HEK293 (cell line): ENCODE measurements around the gene FOXP4.

Source experiments
- CTCF ChIA-PET: fragments of 350-600 bp; formaldehyde crosslinking; extraction: SDS; loops from one replicate; lab custom pipeline; 2021; ENCODE audit warnings: antibody characterized with exemption; lab: Yijun Ruan, JAX
- POLR2A ChIA-PET: fragments of 300-600 bp; formaldehyde crosslinking; extraction: SDS; loops from one replicate; lab custom pipeline; 2020; ENCODE audit warnings: antibody characterized with exemption, inconsistent platforms; lab: Yijun Ruan, JAX
- H3K27ac ChIP-seq: fragments of 200-500 bp; sonication (Bioruptor generic); 2 replicates; pipeline ENCODE4 v1.5.1; 2014; ENCODE audit warnings: low read depth, low read length, control low read depth, inconsistent platforms; ENCODE audit errors: extremely low read depth
- H3K36me3 ChIP-seq, 2 experiments: fragments of 200-500 bp in 1 of 2; sonication (Bioruptor generic) in 1 of 2; 1 replicate in 1 of 2; 2 replicates in 1 of 2; pipeline ENCODE4 v1.5.1; 2014 to 2017; ENCODE audit warnings: inconsistent platforms in 2 of 2, low read length in 2 of 2; ENCODE audit not compliant: control insufficient read depth in 2 of 2, insufficient read depth in 1 of 2
- H3K4me1 ChIP-seq: fragments of 200-500 bp; sonication (Bioruptor generic); 2 replicates; pipeline ENCODE4 v1.5.1; 2014; ENCODE audit warnings: mild to moderate bottlenecking, low read length, inconsistent platforms; ENCODE audit not compliant: control insufficient read depth, insufficient read depth
- H3K4me3 ChIP-seq: 2 replicates; pipeline ENCODE4 v1.5.1; 2011; ENCODE audit warnings: low read depth, mild to moderate bottlenecking, control low read depth, low read length, moderate library complexity
- H3K9me3 ChIP-seq: fragments of 200-500 bp; sonication (Bioruptor generic); 2 replicates; pipeline ENCODE4 v1.5.1; 2014; ENCODE audit warnings: low read depth, low read length, inconsistent platforms; ENCODE audit not compliant: control insufficient read depth, insufficient read depth
- AEBP2 ChIP-seq: fragments of 450-650 bp; formaldehyde crosslinking; IDR thresholded peaks from 2 replicates; pipeline ENCODE4 v1.5.1; 2016; ENCODE audit warnings: missing biosample characterization, missing genetic modification characterization, borderline replicate concordance
- FEZF1 ChIP-seq: fragments of 450-650 bp; formaldehyde crosslinking; IDR thresholded peaks from 2 replicates; pipeline ENCODE4 v1.5.1; 2016; ENCODE audit warnings: missing biosample characterization, missing genetic modification characterization
- GLI4 ChIP-seq: fragments of 450-650 bp; formaldehyde crosslinking; IDR thresholded peaks from 2 replicates; pipeline ENCODE4 v1.5.1; 2016; ENCODE audit warnings: missing biosample characterization, missing genetic modification characterization
- HOXD13 ChIP-seq: sonication (generic); formaldehyde crosslinking; IDR thresholded peaks from 2 replicates; pipeline ENCODE4 v1.8.0; 2022; ENCODE audit warnings: missing genetic modification reagents, borderline replicate concordance
- KLF17 ChIP-seq: fragments of 450-650 bp; formaldehyde crosslinking; IDR thresholded peaks from 2 replicates; pipeline ENCODE4 v1.5.1; 2016; ENCODE audit warnings: missing biosample characterization, missing genetic modification characterization
- SCRT2 ChIP-seq: fragments of 450-650 bp; formaldehyde crosslinking; IDR thresholded peaks from 2 replicates; pipeline ENCODE4 v1.5.1; 2016; ENCODE audit warnings: missing biosample characterization, missing genetic modification characterization
- ZBTB44 ChIP-seq: fragments of 450-650 bp; IDR thresholded peaks from 2 replicates; pipeline ENCODE4 v1.5.1; 2018; ENCODE audit warnings: missing biosample characterization, mild to moderate bottlenecking, missing genetic modification characterization
- ZBTB6 ChIP-seq: fragments of 450-650 bp; formaldehyde crosslinking; IDR thresholded peaks from 2 replicates; pipeline ENCODE4 v1.5.1; 2017; ENCODE audit warnings: missing biosample characterization, missing genetic modification characterization
- ZFP3 ChIP-seq: fragments of 450-650 bp; formaldehyde crosslinking; IDR thresholded peaks from 2 replicates; pipeline ENCODE4 v1.5.1; 2016; ENCODE audit warnings: low read depth, missing biosample characterization, missing genetic modification characterization
- ZFP69B ChIP-seq: fragments of 450-650 bp; formaldehyde crosslinking; IDR thresholded peaks from 2 replicates; pipeline ENCODE4 v1.5.1; 2016; ENCODE audit warnings: missing biosample characterization, missing genetic modification characterization
- ZIC2 ChIP-seq: fragments of 450-650 bp; formaldehyde crosslinking; IDR thresholded peaks from 2 replicates; pipeline ENCODE4 v1.5.1; 2016; ENCODE audit warnings: missing biosample characterization, missing genetic modification characterization
- ZNF114 ChIP-seq: fragments of 450-650 bp; formaldehyde crosslinking; IDR thresholded peaks from 2 replicates; pipeline ENCODE4 v1.5.0; 2017; ENCODE audit warnings: missing biosample characterization, missing genetic modification characterization
- ZNF138 ChIP-seq: fragments of 450-650 bp; formaldehyde crosslinking; IDR thresholded peaks from 2 replicates; pipeline ENCODE4 v1.5.1; 2016; ENCODE audit warnings: missing biosample characterization, missing genetic modification characterization, borderline replicate concordance
- ZNF175 ChIP-seq: fragments of 450-650 bp; formaldehyde crosslinking; IDR thresholded peaks from 2 replicates; pipeline ENCODE4 v1.5.1; 2016; ENCODE audit warnings: missing biosample characterization, missing genetic modification characterization
- ZNF248 ChIP-seq: fragments of 450-650 bp; formaldehyde crosslinking; IDR thresholded peaks from 2 replicates; pipeline ENCODE4 v1.5.1; 2017; ENCODE audit warnings: missing biosample characterization, missing genetic modification characterization
- ZNF302 ChIP-seq: fragments of 450-650 bp; formaldehyde crosslinking; IDR thresholded peaks from 2 replicates; pipeline ENCODE4 v1.5.1; 2016; ENCODE audit warnings: missing biosample characterization, missing genetic modification characterization, low read depth
- ZNF488 ChIP-seq: fragments of 450-650 bp; formaldehyde crosslinking; IDR thresholded peaks from 2 replicates; pipeline ENCODE4 v1.5.1; 2016; ENCODE audit warnings: missing biosample characterization, missing genetic modification characterization
- ZNF514 ChIP-seq: fragments of 450-650 bp; formaldehyde crosslinking; IDR thresholded peaks from 2 replicates; pipeline ENCODE4 v1.5.1; 2016; ENCODE audit warnings: missing biosample characterization, missing genetic modification characterization
- ZNF548 ChIP-seq: fragments of 450-650 bp; formaldehyde crosslinking; IDR thresholded peaks from 2 replicates; pipeline ENCODE4 v1.5.1; 2016; ENCODE audit warnings: missing biosample characterization, missing genetic modification characterization
- ZNF558 ChIP-seq: fragments of 450-650 bp; formaldehyde crosslinking; IDR thresholded peaks from 2 replicates; pipeline ENCODE4 v1.5.1; 2016; ENCODE audit warnings: missing biosample characterization, missing genetic modification characterization
- ZNF571 ChIP-seq: fragments of 450-650 bp; formaldehyde crosslinking; IDR thresholded peaks from 2 replicates; pipeline ENCODE4 v1.5.0; 2017; ENCODE audit warnings: missing biosample characterization, missing genetic modification characterization
- ZNF585B ChIP-seq: fragments of 450-650 bp; formaldehyde crosslinking; IDR thresholded peaks from 2 replicates; pipeline ENCODE4 v1.5.1; 2016; ENCODE audit warnings: missing biosample characterization, missing genetic modification characterization
- ZNF610 ChIP-seq: fragments of 450-650 bp; formaldehyde crosslinking; IDR thresholded peaks from 2 replicates; pipeline ENCODE4 v1.5.1; 2016; ENCODE audit warnings: missing biosample characterization, missing genetic modification characterization, borderline replicate concordance
- ZNF660 ChIP-seq: fragments of 450-650 bp; IDR thresholded peaks from 2 replicates; pipeline ENCODE4 v1.5.1; 2018; ENCODE audit warnings: missing biosample characterization, mild to moderate bottlenecking, missing genetic modification characterization
- ZNF747 ChIP-seq: fragments of 450-650 bp; formaldehyde crosslinking; IDR thresholded peaks from 2 replicates; pipeline ENCODE4 v1.5.1; 2016; ENCODE audit warnings: missing biosample characterization, missing genetic modification characterization
- ZNF776 ChIP-seq: fragments of 450-650 bp; formaldehyde crosslinking; IDR thresholded peaks from 2 replicates; pipeline ENCODE4 v1.5.0; 2017; ENCODE audit warnings: missing biosample characterization, missing genetic modification characterization, borderline replicate concordance
- ZNF791 ChIP-seq: fragments of 450-650 bp; formaldehyde crosslinking; IDR thresholded peaks from 2 replicates; pipeline ENCODE4 v1.5.1; 2016; ENCODE audit warnings: missing biosample characterization, missing genetic modification characterization

Gene FOXP4

GRCh38 chr6:41572613-41573012, 26.4 kb downstream of the FOXP4 start:
- peaks cover 0 to 53% of the 10 kb centered on the region in 2 experiments; a peak in 2 of 3 replicates for H3K36me3 ChIP-seq
- CTCF ChIA-PET = interaction anchor here (0.7 kb wide), 1 partner anchor 204 kb away, joined by 3 read pairs; no protein-coding TSS in a partner anchor

GRCh38 chr6:41573276-41573675, 27.1 kb downstream of the FOXP4 start:
- POLR2A ChIA-PET = no interaction called here
- H3K27ac ChIP-seq = no peak overlapping the region
- peaks cover 33% of the 10 kb centered on the region for H3K4me1 ChIP-seq
- peaks cover 0 to 47% of the 10 kb centered on the region in 2 experiments; a peak in 2 of 3 replicates for H3K36me3 ChIP-seq
- TF ChIP-seq ZNF138 (no peak), ZNF585B (tag by site-specific recombination) (no peak), ZNF175 (tag by site-specific recombination) (no peak), ZNF548 (tag by site-specific recombination) (no peak), ZNF488 (no peak), ZNF558 (tag by site-specific recombination) (no peak), ZNF791 (no peak), ZNF571 (no peak), KLF17 (tag by site-specific recombination) (no peak), ZNF302 (tag by site-specific recombination) (no peak), ZNF660 (tag by site-specific recombination) (no peak), ZBTB6 (no peak), FEZF1 (tag by site-specific recombination) (no peak)
- CTCF ChIA-PET = interaction anchor here (0.7 kb wide), 1 partner anchor 205 kb away, joined by 3 read pairs; no protein-coding TSS in a partner anchor
- no peak overlapping the region for H3K4me3 ChIP-seq
- no peaks in the 10 kb centered on the region for H3K9me3 ChIP-seq

More at GRCh38 chr6:41572613-41573012, 26.4 kb downstream of the FOXP4 start:
- POLR2A ChIA-PET = no interaction called here
- H3K9me3 ChIP-seq = no peaks in the 10 kb centered on the region
- TF ChIP-seq ZNF248 (tag by site-specific recombination) = no peak
- TF ChIP-seq ZNF776 (tag by site-specific recombination) = no peak
- TF ChIP-seq ZNF610 (tag by site-specific recombination) = no peak
- TF ChIP-seq AEBP2 (tag by site-specific recombination) = no peak
- TF ChIP-seq ZNF514 (tag by site-specific recombination) = no peak
- TF ChIP-seq ZIC2 = no peak
- no peak for TF ChIP-seq ZFP69B (tag by site-specific recombination)
- no peak for TF ChIP-seq ZBTB44
- TF ChIP-seq SCRT2 (tag by site-specific recombination) = no peak
- no peak for TF ChIP-seq ZFP3 (tag by site-specific recombination)
- no peak for TF ChIP-seq GLI4 (tag by site-specific recombination)
- TF ChIP-seq ZNF114 (tag by site-specific recombination) = no peak
- TF ChIP-seq HOXD13 (CRISPR knock-in tag) = no peak
- no peak for TF ChIP-seq ZNF747 (tag by site-specific recombination)
- no peak overlapping the region for H3K4me3 ChIP-seq
- H3K27ac ChIP-seq = no peak overlapping the region
- peaks cover 27% of the 10 kb centered on the region for H3K4me1 ChIP-seq
